Duodenal mucosa (tissue), 2 donors: ENCODE results near the gene SIGMAR1.

Experiments
- H3K27ac ChIP-seq: one replicate; pipeline ENCODE4 v1.7.0; 2013; ENCODE audit warnings: low read depth, low read length
- H3K27me3 ChIP-seq, 2 donors: one replicate each; pipeline ENCODE4 v1.7.0; 2013; ENCODE audit warnings: low read length in 2 of 2, control low read depth in 1 of 2; ENCODE audit not compliant: insufficient read depth in 2 of 2, control insufficient read depth in 1 of 2
- H3K36me3 ChIP-seq, 2 donors: one replicate each; pipeline ENCODE4 v1.7.0; 2013; ENCODE audit warnings: low read length in 2 of 2, control low read depth in 1 of 2; ENCODE audit not compliant: insufficient read depth in 2 of 2, control insufficient read depth in 1 of 2
- H3K4me1 ChIP-seq, 2 donors: one replicate each; pipeline ENCODE4 v1.7.0; 2013; ENCODE audit warnings: low read length in 2 of 2, control low read depth in 1 of 2; ENCODE audit not compliant: insufficient read depth in 2 of 2, control insufficient read depth in 1 of 2
- H3K4me3 ChIP-seq, 2 donors: one replicate each; pipeline ENCODE4 v1.7.0; 2013; ENCODE audit warnings: low read length in 2 of 2, low read depth in 1 of 2
- H3K9ac ChIP-seq, 2 donors: one replicate each; pipeline ENCODE4 v1.7.0; 2013; ENCODE audit warnings: low read length in 2 of 2, low read depth in 1 of 2
- H3K9me3 ChIP-seq, 2 donors: one replicate each; pipeline ENCODE4 v1.7.0; 2013; ENCODE audit warnings: low read length in 2 of 2, control low read depth in 1 of 2; ENCODE audit not compliant: control insufficient read depth in 1 of 2

The SIGMAR1 gene

GRCh38 chr9:34655394-34655793 is 17.8 kb upstream of the SIGMAR1 start:
- peaks cover 0 to 4% of the 10 kb centered on the region in 2 donors for H3K36me3 ChIP-seq
- H3K27me3 ChIP-seq = no peaks in the 10 kb centered on the region
- no peaks in the 10 kb centered on the region for H3K9me3 ChIP-seq
- peaks cover 36 to 44% of the 10 kb centered on the region in 2 donors for H3K4me1 ChIP-seq
- H3K27ac ChIP-seq = no peak overlapping the region
- no peak overlapping the region for H3K4me3 ChIP-seq
- H3K9ac ChIP-seq = no peak overlapping the region

DNA sequence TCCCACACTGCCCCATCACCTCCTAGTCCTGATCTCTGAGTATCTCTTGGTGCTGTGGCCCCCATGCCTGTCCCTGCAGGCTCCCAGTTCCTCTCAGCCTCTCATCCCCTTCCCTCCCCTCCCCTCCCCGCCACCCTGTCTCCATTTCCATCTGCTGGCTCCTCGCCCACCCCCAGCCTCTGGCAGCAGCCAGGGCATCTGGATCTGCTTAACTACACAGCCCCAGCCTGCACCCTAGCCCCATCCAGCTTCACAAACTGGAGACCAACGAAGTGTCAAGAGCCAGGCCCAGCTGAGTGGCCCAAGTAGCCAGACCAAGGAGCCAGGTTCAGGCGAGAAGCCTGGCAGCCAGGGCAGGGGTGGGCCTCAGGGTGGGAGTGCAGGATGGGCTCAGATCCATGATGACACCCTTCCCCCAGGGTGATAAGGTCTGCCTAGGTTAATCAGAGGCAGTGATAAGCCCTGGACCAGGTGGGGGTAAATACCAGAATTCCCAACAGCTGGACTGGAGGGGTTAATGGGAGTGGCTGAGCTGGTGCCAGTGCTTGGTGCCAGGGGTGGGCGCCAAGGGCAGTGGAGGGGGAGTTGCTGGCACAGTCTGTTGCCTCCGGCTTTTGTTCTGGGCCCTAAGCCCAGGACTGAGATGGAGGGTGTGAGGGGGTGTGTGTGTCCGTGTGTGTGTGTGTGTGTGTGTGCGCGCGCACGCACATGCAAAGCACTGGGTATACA is 16.9 kb upstream of the SIGMAR1 start:
- Histone ChIP-seq H3K36me3 (peaks cover 2 to 13% of the 10 kb centered on the region in 2 donors), H3K9me3 (no peaks in the 10 kb centered on the region), H3K4me3 (no peak overlapping the region), H3K4me1 (peaks cover 31 to 35% of the 10 kb centered on the region in 2 donors), H3K27me3 (no peaks in the 10 kb centered on the region), H3K27ac (no peak overlapping the region), H3K9ac (no peak overlapping the region)

GRCh38 chr9:34653151-34654072 is 15.8 kb upstream of the SIGMAR1 start:
- H3K27ac ChIP-seq = no peak overlapping the region
- H3K9ac ChIP-seq = peak overlapping the region in 1 of 2 donors; percentile 45
- no peaks in the 10 kb centered on the region for H3K9me3 ChIP-seq
- H3K36me3 ChIP-seq = peaks cover 13 to 24% of the 10 kb centered on the region in 2 donors
- H3K4me1 ChIP-seq = peaks cover 31 to 32% of the 10 kb centered on the region in 2 donors
- peak overlapping the region in 1 of 2 donors; percentile 10 for H3K4me3 ChIP-seq
- no peaks in the 10 kb centered on the region for H3K27me3 ChIP-seq

GRCh38 chr9:34652602-34653000 is 15.0 kb upstream of the SIGMAR1 start:
- H3K9ac ChIP-seq = peak overlapping the region in 1 of 2 donors; percentile 45
- H3K4me1 ChIP-seq = peaks cover 38 to 39% of the 10 kb centered on the region in 2 donors
- peak overlapping the region; percentile 65 to 66 for H3K4me3 ChIP-seq
- H3K9me3 ChIP-seq = no peaks in the 10 kb centered on the region
- H3K27me3 ChIP-seq = no peaks in the 10 kb centered on the region
- peaks cover 17 to 28% of the 10 kb centered on the region in 2 donors for H3K36me3 ChIP-seq
- peak overlapping the region; percentile 80 for H3K27ac ChIP-seq

DNA sequence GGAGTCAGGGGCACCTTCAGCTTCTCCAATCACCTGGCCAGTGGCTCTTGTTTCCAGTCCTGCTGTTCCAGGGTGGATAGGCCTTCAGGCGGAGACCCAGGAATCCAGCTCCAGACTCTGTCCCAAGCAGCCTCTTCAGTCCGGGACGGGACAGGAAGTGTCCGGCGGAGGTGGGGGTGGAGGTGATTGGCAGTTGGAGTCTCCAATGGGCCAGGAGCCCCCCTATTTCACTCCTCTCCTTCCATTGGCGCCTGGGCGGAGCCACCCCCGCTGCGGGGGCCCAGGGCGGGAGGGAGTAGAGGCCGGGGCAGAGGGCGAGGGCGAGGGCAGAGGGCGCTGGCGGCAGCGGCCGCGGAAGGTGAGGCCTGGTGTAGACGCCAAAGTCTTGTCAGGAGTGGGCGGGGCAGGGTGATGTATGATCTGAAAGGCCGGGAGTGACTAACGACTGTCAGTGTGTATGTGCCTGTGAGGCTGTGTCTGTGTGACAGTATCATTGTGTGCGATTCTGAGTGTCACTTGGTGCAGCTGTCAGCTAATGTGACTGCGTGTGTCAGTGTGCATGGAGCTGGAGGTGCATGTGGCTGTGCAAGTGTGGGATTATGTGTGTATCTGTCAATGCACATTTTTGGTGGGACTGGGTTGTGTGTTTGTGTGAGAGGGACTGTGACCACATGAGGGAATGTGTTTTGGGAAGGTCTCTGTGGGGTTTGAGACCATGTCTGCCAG is 14.5 kb upstream of the SIGMAR1 start, which contains the start of gene IL11RA:
TSS of gene IL11RA (plus strand) at position 310 of the 726 bp plus-strand sequence. CDS start 3,033 bp downstream, outside the sequence.
- Histone ChIP-seq H3K27ac (peak within 1 kb of the TSS; percentile 80), H3K9ac (peak within 1 kb of the TSS; percentile 45 to 49), H3K9me3 (no peaks in the 10 kb centered on the region), H3K36me3 (peaks cover 17 to 28% of the 10 kb centered on the region in 2 donors), H3K4me1 (peaks cover 44 to 45% of the 10 kb centered on the region in 2 donors), H3K4me3 (peak within 1 kb of the TSS; percentile 65 to 66), H3K27me3 (no peaks in the 10 kb centered on the region)

DNA sequence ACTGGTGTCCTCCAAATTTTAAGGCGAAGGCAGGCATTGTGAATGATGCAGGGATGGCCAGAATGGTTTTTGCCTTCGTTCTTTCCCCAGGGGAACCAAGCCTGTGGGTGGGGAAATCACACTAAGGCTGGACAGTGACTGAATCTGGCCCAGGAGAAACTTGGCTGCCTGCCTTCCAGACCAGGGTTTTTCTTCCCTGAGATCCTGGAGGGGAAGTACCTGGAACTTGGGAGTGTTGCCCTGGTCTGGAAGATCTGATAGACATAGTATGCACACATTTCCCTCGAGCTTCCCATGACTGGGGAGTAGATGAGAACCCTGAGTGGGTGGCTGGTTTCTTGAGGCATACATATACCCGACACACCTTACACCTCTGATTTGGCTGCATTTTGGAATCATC is 13.7 kb upstream of the SIGMAR1 start:
- no peaks in the 10 kb centered on the region for H3K27me3 ChIP-seq
- peaks cover 45 to 51% of the 10 kb centered on the region in 2 donors for H3K4me1 ChIP-seq
- H3K9ac ChIP-seq = peak overlapping the region; percentile 36 to 49
- peaks cover 17 to 28% of the 10 kb centered on the region in 2 donors for H3K36me3 ChIP-seq
- H3K27ac ChIP-seq = peak overlapping the region; percentile 80
- H3K9me3 ChIP-seq = no peaks in the 10 kb centered on the region
- H3K4me3 ChIP-seq = peak overlapping the region; percentile 37 to 66

DNA sequence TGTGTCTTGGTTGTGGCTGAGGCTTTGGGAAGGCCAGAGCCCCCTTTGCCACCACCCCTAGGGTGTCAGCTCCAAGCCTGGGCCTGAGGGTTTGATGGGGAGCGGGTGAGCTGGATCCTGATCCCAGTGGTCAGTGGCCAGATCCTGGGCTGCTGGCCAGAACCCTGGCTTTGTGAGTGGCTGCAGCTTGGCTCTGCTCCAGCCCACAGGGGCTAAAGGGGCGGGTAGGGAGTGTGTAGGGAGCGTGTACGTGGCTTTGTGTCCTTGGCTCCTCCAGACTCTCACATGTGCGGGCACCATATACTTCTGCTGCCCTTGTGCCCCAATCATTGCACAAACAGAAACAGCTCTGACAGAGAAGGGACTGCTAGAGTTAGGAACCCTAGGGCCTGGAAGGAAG is 13.2 kb upstream of the SIGMAR1 start:
- peaks cover 17 to 28% of the 10 kb centered on the region in 2 donors for H3K36me3 ChIP-seq
- H3K9me3 ChIP-seq = no peaks in the 10 kb centered on the region
- H3K27ac ChIP-seq = peak overlapping the region; percentile 80
- no peak overlapping the region for H3K9ac ChIP-seq
- no peak overlapping the region for H3K4me3 ChIP-seq
- H3K27me3 ChIP-seq = no peaks in the 10 kb centered on the region
- H3K4me1 ChIP-seq = peaks cover 50 to 56% of the 10 kb centered on the region in 2 donors

DNA sequence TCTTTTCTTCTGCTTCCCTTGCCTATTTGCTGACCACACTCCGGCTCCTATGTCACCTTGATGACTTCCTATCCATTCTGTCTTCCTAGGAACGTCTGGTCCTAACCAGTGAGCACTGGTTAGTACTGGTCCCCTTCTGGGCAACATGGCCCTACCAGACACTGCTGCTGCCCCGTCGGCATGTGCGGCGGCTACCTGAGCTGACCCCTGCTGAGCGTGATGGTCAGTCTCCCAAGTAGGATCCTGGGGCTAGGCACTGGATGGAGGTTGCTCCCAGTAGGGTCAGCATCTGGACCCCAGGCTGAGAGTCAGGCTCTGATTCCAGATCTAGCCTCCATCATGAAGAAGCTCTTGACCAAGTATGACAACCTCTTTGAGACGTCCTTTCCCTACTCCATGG is 11.1 kb upstream of the SIGMAR1 start:
- Histone ChIP-seq H3K4me1 (peaks cover 56 to 61% of the 10 kb centered on the region in 2 donors), H3K9me3 (no peaks in the 10 kb centered on the region), H3K4me3 (no peak overlapping the region), H3K27ac (no peak overlapping the region), H3K9ac (no peak overlapping the region), H3K36me3 (peaks cover 17 to 28% of the 10 kb centered on the region in 2 donors), H3K27me3 (no peaks in the 10 kb centered on the region)

GRCh38 chr9:34647651-34648050 is 10.1 kb upstream of the SIGMAR1 start:
- H3K27me3 ChIP-seq = no peaks in the 10 kb centered on the region
- H3K9me3 ChIP-seq = no peaks in the 10 kb centered on the region
- peak overlapping the region; percentile 88 for H3K27ac ChIP-seq
- peak overlapping the region; percentile 97 to 99 for H3K4me3 ChIP-seq
- H3K36me3 ChIP-seq = peaks cover 17 to 28% of the 10 kb centered on the region in 2 donors
- H3K9ac ChIP-seq = peak overlapping the region; percentile 95 to 100
- peaks cover 45 to 55% of the 10 kb centered on the region in 2 donors for H3K4me1 ChIP-seq
